Measurements from ENCODE around the gene STAT4.
A peak's percentile ranks its signal among the peaks of the same experiment; 100 is the strongest.

The STAT4 gene

DNA sequence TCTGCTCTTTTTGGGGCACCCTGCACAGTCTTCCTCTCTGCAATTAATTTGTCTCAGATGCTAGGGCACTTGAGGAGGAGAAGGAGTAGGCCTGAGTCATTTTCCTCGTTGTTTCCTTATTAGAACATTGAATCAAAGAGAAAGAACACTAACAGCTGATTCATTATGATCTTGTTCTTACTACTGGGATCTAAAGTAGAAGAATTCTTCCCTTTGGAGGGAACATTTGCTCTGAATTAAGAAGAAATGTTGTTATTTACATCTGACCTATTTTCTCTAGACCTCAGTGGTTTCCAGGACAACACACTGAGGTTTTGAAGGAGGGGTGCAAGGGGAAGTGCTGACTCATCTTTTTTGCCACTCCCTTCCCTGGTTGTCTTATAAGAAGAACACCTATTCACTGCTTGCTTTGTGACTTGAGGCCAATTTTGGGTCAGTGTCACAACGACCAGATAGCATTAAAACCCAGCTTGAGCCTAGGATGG is 112.5 kb downstream of the STAT4 start:
- H3K36me3 Mint-ChIP-seq: peaks cover 79% of the 10 kb centered on the region
- no peak for DNase-seq (ENCODE audit: low spot score in 2 of 2)
- peak; percentile 92 for ATAC-seq
- peak overlapping the region; percentile 84 for H3K27ac Mint-ChIP-seq
- peaks cover 43% of the 10 kb centered on the region for H3K4me1 Mint-ChIP-seq
- peak overlapping the region; percentile 19 for H3K4me3 Mint-ChIP-seq
- H3K9me3 Mint-ChIP-seq: no peaks in the 10 kb centered on the region

DNA sequence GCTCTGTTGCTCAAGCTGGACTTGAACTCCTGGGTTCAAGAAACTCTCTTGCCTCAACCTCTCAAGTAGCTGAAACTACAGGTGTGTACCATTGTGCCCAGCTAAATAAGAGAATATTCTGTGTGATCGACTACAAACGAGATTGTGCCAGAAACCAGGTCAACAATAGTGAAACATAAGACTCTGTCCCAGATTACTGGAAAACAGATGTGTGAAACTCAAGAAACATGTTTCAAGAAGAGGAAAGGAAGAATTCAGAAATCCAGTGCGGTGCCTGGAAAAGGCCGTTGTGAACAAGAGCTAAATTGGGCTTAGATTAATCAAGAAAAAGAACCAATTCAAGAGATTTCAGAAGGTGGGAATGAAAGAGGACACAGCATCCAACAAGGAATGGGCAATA is 113.4 kb downstream of the STAT4 start:
- no peak for ATAC-seq
- Mint-ChIP-seq H3K4me3 (peak overlapping the region; percentile 5), H3K27ac (peak overlapping the region; percentile 84), H3K4me1 (peaks cover 43% of the 10 kb centered on the region), H3K36me3 (peaks cover 79% of the 10 kb centered on the region), H3K9me3 (no peaks in the 10 kb centered on the region)
- DNase-seq (ENCODE audit: low spot score in 2 of 2): no peak

DNA sequence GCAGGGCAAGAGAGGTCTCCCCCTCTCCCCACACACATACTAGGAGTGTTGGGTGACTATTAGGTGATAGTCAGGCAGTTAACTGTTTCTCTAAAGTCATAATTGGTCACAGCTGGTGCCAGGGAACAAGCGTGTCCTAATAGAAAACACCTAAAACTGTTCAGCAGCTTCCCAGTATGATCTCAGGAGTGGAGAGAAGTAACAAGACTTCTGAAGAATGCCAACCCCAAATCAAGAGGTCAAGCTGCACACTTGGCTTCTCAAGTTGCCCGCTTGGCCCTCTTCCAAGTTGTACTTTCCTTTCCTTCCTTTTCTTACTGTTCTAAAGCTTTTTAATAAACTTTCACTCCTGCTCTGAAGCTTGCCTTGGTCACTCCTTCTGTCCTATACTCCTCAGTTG is 114.4 kb downstream of the STAT4 start:
- Mint-ChIP-seq H3K27ac (peak overlapping the region; percentile 84), H3K36me3 (peaks cover 85% of the 10 kb centered on the region)

GRCh38 chr2:191032588-191033429 is 118.0 kb downstream of the STAT4 start:
- Mint-ChIP-seq H3K4me1 (peaks cover 52% of the 10 kb centered on the region), H3K27ac (peak overlapping the region; percentile 18), H3K36me3 (peaks cover 87% of the 10 kb centered on the region), H3K9me3 (no peaks in the 10 kb centered on the region), H3K4me3 (no peak overlapping the region)
- DNase-seq (ENCODE audit: low spot score in 2 of 2): no peak
- no peak for ATAC-seq

More for the DNA sequence above, 114.4 kb downstream of the STAT4 start:
- no peak overlapping the region for H3K4me3 Mint-ChIP-seq
- H3K9me3 Mint-ChIP-seq: no peaks in the 10 kb centered on the region
- ATAC-seq (no peak), DNase-seq (ENCODE audit: low spot score in 2 of 2) (no peak)
- H3K4me1 Mint-ChIP-seq: peaks cover 35% of the 10 kb centered on the region

GRCh38 chr2:191031256-191031655 is 119.5 kb downstream of the STAT4 start:
- peaks cover 37% of the 10 kb centered on the region for H3K4me1 Mint-ChIP-seq
- H3K4me3 Mint-ChIP-seq: no peak overlapping the region
- H3K27ac Mint-ChIP-seq: peak overlapping the region; percentile 18
- peaks cover 82% of the 10 kb centered on the region for H3K36me3 Mint-ChIP-seq
- no peaks in the 10 kb centered on the region for H3K9me3 Mint-ChIP-seq
- no peak for DNase-seq (ENCODE audit: low spot score in 2 of 2)
- no peak for ATAC-seq

GRCh38 chr2:191030521-191031154 is 120.2 kb downstream of the STAT4 start:
- DNase-seq (ENCODE audit: low spot score in 2 of 2) (no peak), ATAC-seq (peak; percentile 83)
- H3K27ac Mint-ChIP-seq: peak overlapping the region; percentile 18
- H3K36me3 Mint-ChIP-seq: peaks cover 75% of the 10 kb centered on the region
- H3K4me1 Mint-ChIP-seq: peaks cover 40% of the 10 kb centered on the region
- no peaks in the 10 kb centered on the region for H3K9me3 Mint-ChIP-seq
- H3K4me3 Mint-ChIP-seq: peak overlapping the region; percentile 32

DNA sequence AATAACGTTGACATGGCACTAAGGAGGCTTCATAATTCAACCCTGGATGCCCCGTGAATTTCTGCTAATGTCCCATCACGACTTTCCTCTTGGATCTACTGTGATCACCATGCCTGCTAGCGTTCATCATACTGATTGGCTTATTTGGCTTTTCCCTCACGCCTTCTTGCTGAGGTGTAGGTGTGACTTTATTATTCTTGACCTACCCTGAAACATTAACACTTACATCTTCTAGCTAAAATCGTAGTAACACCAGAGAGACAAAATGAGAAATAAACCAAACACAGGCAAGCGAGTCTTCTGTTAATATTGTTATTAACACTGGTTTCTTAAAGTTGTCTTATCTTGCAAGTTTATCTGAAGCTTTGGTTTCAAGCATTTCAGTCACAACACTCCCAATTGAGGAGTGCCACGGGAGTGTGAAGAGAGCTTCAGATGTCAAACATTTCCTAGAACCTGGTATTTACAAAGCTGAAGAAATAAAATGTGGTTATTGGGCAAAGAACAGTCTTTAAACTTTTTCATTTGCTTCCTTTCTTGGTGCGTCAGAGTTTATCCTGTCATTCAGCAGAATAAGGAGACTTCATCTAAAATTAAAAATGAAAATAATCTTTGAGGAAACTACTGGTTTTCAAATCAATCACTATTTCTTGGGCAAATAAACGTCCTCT is 121.4 kb downstream of the STAT4 start:
- peaks cover 68% of the 10 kb centered on the region for H3K36me3 Mint-ChIP-seq
- H3K27ac Mint-ChIP-seq: peak overlapping the region; percentile 58
- no peaks in the 10 kb centered on the region for H3K9me3 Mint-ChIP-seq
- DNase-seq (ENCODE audit: low spot score in 2 of 2): no peak
- peak; percentile 55 for ATAC-seq
- peak overlapping the region; percentile 32 for H3K4me3 Mint-ChIP-seq
- H3K4me1 Mint-ChIP-seq: peaks cover 48% of the 10 kb centered on the region

- Mint-ChIP-seq H3K9me3 (no peaks in the 10 kb centered on the region), H3K27ac (peak overlapping the region; percentile 23), H3K36me3 (peaks cover 37% of the 10 kb centered on the region), H3K4me1 (peaks cover 48% of the 10 kb centered on the region), H3K4me3 (no peak overlapping the region)
- ATAC-seq (peak; percentile 42), DNase-seq (ENCODE audit: low spot score in 2 of 2) (no peak)
Observed at GRCh38 chr2:191026377-191026776, 124.4 kb downstream of the STAT4 start.

GRCh38 chr2:191025135-191025534 is 125.7 kb downstream of the STAT4 start:
- H3K9me3 Mint-ChIP-seq: no peaks in the 10 kb centered on the region
- DNase-seq (ENCODE audit: low spot score in 2 of 2) (no peak), ATAC-seq (no peak)
- H3K27ac Mint-ChIP-seq: peak overlapping the region; percentile 23
- H3K36me3 Mint-ChIP-seq: peaks cover 25% of the 10 kb centered on the region
- H3K4me3 Mint-ChIP-seq: no peak overlapping the region
- H3K4me1 Mint-ChIP-seq: peaks cover 38% of the 10 kb centered on the region

- peaks cover 9% of the 10 kb centered on the region for H3K36me3 Mint-ChIP-seq
- H3K4me3 Mint-ChIP-seq: no peak overlapping the region
- no peak overlapping the region for H3K27ac Mint-ChIP-seq
- no peaks in the 10 kb centered on the region for H3K9me3 Mint-ChIP-seq
- ATAC-seq (no peak), DNase-seq (ENCODE audit: low spot score in 2 of 2) (no peak)
- peaks cover 30% of the 10 kb centered on the region for H3K4me1 Mint-ChIP-seq
Observed at GRCh38 chr2:191023235-191023679, 127.5 kb downstream of the STAT4 start.

DNA sequence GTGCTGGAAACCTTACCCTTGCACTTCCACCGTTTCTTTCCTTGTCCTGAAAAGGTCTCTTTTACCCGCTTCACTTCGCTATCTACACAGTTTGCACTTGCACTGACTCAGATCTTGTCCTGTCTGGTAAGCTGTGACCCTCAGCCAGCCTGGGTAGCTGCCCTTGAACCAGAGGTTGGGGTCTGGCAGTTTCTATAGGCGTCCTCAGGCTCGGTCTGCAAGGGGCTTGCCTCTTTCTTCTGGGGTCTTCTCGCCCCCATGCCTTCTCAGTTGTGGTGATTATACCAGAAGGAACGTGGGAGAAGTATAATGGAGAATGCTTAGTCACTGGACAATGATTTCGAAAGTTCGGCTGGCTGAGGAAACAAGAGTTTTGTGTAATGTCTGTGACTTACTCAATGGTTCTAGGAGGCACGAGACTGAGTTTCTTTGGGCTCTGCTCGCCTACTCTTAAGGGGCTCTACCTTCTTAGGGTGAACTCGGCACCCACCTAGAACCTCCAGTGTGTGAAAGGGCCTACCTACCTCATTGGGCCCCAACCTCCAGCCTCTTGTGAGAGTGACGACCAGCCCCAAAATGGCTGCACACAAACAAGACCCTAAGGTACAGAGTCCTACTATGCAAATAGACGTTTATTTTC is 129.9 kb downstream of the STAT4 start:
- Mint-ChIP-seq H3K4me3 (no peak overlapping the region), H3K9me3 (peaks cover 5% of the 10 kb centered on the region), H3K36me3 (peaks cover 4% of the 10 kb centered on the region), H3K27ac (no peak overlapping the region), H3K4me1 (peaks cover 29% of the 10 kb centered on the region)
- DNase-seq (ENCODE audit: low spot score in 2 of 2) (peak; percentile 53 to 87), ATAC-seq (peak; percentile 73)

GRCh38 chr2:191020221-191020741 is 130.5 kb downstream of the STAT4 start:
- Mint-ChIP-seq H3K9me3 (peaks cover 5% of the 10 kb centered on the region), H3K36me3 (peaks cover 4% of the 10 kb centered on the region), H3K4me3 (no peak overlapping the region), H3K4me1 (peaks cover 23% of the 10 kb centered on the region), H3K27ac (no peak overlapping the region)
- ATAC-seq (peak; percentile 76), DNase-seq (ENCODE audit: low spot score in 2 of 2) (peak; percentile 90 to 98)

DNA sequence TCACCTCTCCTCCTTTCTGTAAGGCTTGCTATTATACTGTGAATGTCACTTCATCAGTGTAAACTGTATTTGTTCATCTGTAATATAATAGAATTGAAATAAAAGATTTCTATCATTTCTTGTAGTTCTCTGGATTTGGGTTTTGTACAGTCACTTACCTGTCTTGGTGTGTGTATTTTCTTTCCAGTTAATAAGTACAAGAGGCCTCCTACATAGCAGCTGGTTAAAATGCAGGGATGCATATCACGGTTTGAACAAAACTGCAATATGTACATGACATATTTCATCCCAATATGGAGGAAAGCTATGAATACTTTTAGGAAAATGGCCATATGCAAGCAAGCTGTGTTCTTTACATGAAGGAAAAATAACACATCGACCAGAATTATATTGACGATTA is 131.4 kb downstream of the STAT4 start:
- Mint-ChIP-seq H3K4me3 (no peak overlapping the region), H3K36me3 (no peaks in the 10 kb centered on the region), H3K27ac (no peak overlapping the region), H3K9me3 (peaks cover 5% of the 10 kb centered on the region), H3K4me1 (peaks cover 19% of the 10 kb centered on the region)
- DNase-seq (ENCODE audit: low spot score in 2 of 2) (no peak), ATAC-seq (no peak)

GRCh38 chr2:191018643-191019119 is 132.1 kb downstream of the STAT4 start:
- ATAC-seq (peak; percentile 9), DNase-seq (ENCODE audit: low spot score in 2 of 2) (no peak)
- Mint-ChIP-seq H3K4me3 (no peak overlapping the region), H3K36me3 (no peaks in the 10 kb centered on the region), H3K9me3 (peaks cover 5% of the 10 kb centered on the region), H3K27ac (no peak overlapping the region), H3K4me1 (peaks cover 19% of the 10 kb centered on the region)

Data from stimulated activated effector memory CD8-positive, alpha-beta T cell treated with anti-CD3 and anti-CD28 coated beads, Interleukin-12 subunit alpha, Interleukin-12 subunit beta, amount 100 ng/mL, for 72 hours (primary cell).